Upper lobe of right lung (tissue), 1 donor: ENCODE measurements around the gene RASA1. TPM values are rescaled to one million over a fixed set of nuclear protein-coding genes. Genes with fewer than 3 reads are reported as not detected.

Experiments used
- ATAC-seq: fragments of 200-7000 bp; cut with Tn5 transposase; one replicate; pipeline ENCODE4 v1.9.1; 2020; ENCODE audit warnings: mild to moderate bottlenecking, moderate library complexity
- DNase-seq: peaks from one replicate; pipeline ENCODE4 v3.0.0-alpha.2; 2020
- H3K27ac ChIP-seq: fragments of 200-600 bp; one replicate; pipeline ENCODE4 v1.8.0; 2022
- H3K27me3 ChIP-seq: fragments of 200-600 bp; one replicate; pipeline ENCODE4 v1.8.0; 2022; ENCODE audit warnings: mild to moderate bottlenecking
- H3K36me3 ChIP-seq: fragments of 200-600 bp; one replicate; pipeline ENCODE4 v1.8.0; 2022
- H3K4me1 ChIP-seq: fragments of 200-600 bp; one replicate; pipeline ENCODE4 v1.8.0; 2022
- H3K4me3 ChIP-seq: fragments of 200-600 bp; one replicate; pipeline ENCODE4 v1.8.0; 2022; ENCODE audit warnings: mild to moderate bottlenecking
- H3K9me3 ChIP-seq: fragments of 200-600 bp; one replicate; pipeline ENCODE4 v1.8.0; 2022
- intact Hi-C: fragments of 100-400 bp; cut with DNase I; formaldehyde crosslinking; loops from one replicate; pipeline ENCODE4 v1.11.0; 2022
- total RNA-seq: library from RNA; stranded (reverse); fragmentation: NEBNext Ultra II Directional; extraction: Animal tissue kit (Norgen Biotek cat#: 25700); gene quantifications from one replicate; pipeline ENCODE4 v1.2.1, GENCODE V29; 2021
- TF ChIP-seq, protein P1 (sequence below): fragments of 200-600 bp; IDR thresholded peaks from one replicate; pipeline ENCODE4 v1.8.0; 2022; ENCODE audit warnings: antibody characterized with exemption
- donor health status: DM: no; HTN: yes; CAD: no; lungs with severe emphysema.

Gene RASA1
- total RNA-seq, 1 donor from 2014 or later: 28.5 TPM

DNA sequence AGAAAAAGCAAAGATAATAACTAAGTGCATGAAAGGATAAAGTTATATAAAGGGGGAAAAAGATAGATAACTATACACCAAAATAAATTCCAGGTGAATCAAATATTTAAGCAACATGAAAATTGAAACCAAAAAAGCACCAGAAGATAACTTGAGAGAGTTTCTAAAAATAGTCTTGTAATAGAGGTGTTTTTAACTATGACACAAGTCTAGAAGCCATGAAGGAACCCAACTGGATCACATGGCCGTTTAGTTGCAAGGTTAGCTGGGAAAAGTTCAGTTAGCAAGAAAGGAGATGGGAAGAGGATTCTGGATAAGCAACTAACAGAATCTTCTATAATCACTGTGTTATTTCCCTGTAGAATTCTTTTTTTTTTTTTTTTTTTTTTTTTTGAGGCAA lies 9.2 kb upstream of the RASA1 start:
- H3K4me3 ChIP-seq: no peak overlapping the region
- DNase-seq (no peak), ATAC-seq (no peak)
- no peaks in the 10 kb centered on the region for H3K27me3 ChIP-seq
- intact Hi-C loops: no loop called here
- no peaks in the 10 kb centered on the region for H3K4me1 ChIP-seq
- TF ChIP-seq, protein P1, sequence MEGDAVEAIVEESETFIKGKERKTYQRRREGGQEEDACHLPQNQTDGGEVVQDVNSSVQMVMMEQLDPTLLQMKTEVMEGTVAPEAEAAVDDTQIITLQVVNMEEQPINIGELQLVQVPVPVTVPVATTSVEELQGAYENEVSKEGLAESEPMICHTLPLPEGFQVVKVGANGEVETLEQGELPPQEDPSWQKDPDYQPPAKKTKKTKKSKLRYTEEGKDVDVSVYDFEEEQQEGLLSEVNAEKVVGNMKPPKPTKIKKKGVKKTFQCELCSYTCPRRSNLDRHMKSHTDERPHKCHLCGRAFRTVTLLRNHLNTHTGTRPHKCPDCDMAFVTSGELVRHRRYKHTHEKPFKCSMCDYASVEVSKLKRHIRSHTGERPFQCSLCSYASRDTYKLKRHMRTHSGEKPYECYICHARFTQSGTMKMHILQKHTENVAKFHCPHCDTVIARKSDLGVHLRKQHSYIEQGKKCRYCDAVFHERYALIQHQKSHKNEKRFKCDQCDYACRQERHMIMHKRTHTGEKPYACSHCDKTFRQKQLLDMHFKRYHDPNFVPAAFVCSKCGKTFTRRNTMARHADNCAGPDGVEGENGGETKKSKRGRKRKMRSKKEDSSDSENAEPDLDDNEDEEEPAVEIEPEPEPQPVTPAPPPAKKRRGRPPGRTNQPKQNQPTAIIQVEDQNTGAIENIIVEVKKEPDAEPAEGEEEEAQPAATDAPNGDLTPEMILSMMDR: no peak
- H3K27ac ChIP-seq: no peak overlapping the region
- no peaks in the 10 kb centered on the region for H3K9me3 ChIP-seq
- H3K36me3 ChIP-seq: no peaks in the 10 kb centered on the region

DNA sequence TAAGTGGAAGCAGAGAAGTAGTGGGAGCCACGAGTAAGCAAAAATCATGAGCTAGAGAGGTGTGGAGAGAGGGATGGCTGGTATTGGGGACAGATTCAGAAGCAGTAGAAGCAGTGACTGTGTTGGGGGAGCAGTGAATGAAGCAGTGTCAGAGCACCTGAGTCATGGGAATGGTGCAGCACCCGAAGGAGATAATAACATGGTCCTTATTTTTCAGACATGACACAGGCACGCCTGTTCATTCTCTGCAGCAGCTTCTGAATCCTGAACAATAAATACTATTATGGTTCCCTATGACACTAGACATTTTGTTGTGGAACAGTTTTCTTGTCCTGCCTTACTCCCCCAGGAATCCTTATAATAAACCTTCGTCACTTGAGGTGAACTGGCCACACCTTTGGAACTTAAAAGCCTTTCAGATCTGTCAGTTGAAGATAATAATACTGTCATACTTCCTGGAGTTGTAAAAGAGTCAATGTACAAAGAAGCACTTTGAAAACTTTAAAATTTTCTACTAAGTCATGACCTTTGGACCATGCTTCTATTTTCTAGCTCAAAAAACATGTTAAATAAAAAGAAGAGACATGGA lies 7.0 kb upstream of the RASA1 start:
- ATAC-seq (no peak), DNase-seq (no peak)
- Histone ChIP-seq H3K4me1 (no peaks in the 10 kb centered on the region), H3K4me3 (no peak overlapping the region), H3K36me3 (no peaks in the 10 kb centered on the region), H3K27ac (no peak overlapping the region), H3K9me3 (no peaks in the 10 kb centered on the region), H3K27me3 (no peaks in the 10 kb centered on the region)
- TF ChIP-seq, protein P1: no peak
- intact Hi-C loops: no loop called here

DNA sequence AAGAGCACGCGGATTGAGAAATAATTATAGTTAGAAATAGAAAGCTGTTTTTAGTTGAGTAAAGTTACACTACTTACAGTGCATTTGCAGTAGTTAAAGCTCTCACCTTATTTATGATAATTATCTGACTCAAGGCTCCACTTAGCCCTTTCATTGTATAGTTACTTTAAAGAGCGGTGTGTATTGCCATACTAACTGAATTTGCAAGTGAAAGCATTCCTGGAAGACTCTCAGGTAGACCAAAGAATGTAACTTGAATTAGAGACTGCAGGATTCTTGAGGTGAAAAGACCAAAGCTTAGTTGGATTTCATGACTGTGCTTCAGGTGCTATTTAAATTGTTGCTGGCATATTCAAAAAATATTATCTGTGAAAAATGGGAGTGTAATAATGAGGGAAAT lies 4.2 kb upstream of the RASA1 start:
- Histone ChIP-seq H3K36me3 (no peaks in the 10 kb centered on the region), H3K27ac (no peak overlapping the region), H3K4me1 (no peaks in the 10 kb centered on the region), H3K4me3 (no peak overlapping the region), H3K27me3 (no peaks in the 10 kb centered on the region), H3K9me3 (no peaks in the 10 kb centered on the region)
- intact Hi-C loops: no loop called here
- TF ChIP-seq, protein P1: no peak
- ATAC-seq: no peak
- DNase-seq: no peak

DNA sequence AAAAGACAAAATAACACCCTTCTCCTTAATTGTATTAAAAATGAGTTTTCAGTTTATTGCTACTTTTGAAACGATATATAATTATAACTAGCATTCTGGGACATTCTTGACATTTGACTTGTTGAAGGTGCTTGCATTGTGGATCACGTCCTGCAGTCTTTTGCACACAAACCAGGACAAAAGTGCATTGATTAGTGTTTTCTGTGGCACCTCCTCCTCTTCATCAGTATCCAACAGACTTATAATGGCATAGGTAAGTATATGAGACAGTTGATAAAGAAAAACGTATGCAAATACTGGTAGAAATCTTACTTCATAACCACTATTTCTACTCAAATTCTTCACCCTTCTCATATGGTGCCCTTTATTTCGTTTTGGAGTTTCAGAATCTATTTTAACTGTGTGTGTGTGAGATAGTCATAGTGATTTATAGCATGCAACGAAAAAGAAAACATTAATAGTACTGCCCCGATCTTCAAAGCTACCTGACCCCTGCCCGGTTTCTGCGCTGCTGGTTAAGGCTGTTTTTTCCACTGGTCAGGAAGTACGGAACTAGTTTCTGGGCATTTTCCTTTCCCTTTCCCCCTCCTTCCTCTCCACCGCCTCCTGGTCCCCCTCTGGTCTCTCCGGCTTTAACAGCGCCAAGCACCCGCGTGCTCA lies 639 bp upstream of the RASA1 start:
- peaks cover 10% of the 10 kb centered on the region for H3K4me1 ChIP-seq
- no peaks in the 10 kb centered on the region for H3K9me3 ChIP-seq
- H3K27ac ChIP-seq: peak overlapping the region; percentile 87
- ATAC-seq: no peak
- H3K36me3 ChIP-seq: no peaks in the 10 kb centered on the region
- intact Hi-C loops: no loop called here
- no peaks in the 10 kb centered on the region for H3K27me3 ChIP-seq
- H3K4me3 ChIP-seq: peak overlapping the region; percentile 81
- DNase-seq: no peak
- TF ChIP-seq, protein P1: no peak

DNA sequence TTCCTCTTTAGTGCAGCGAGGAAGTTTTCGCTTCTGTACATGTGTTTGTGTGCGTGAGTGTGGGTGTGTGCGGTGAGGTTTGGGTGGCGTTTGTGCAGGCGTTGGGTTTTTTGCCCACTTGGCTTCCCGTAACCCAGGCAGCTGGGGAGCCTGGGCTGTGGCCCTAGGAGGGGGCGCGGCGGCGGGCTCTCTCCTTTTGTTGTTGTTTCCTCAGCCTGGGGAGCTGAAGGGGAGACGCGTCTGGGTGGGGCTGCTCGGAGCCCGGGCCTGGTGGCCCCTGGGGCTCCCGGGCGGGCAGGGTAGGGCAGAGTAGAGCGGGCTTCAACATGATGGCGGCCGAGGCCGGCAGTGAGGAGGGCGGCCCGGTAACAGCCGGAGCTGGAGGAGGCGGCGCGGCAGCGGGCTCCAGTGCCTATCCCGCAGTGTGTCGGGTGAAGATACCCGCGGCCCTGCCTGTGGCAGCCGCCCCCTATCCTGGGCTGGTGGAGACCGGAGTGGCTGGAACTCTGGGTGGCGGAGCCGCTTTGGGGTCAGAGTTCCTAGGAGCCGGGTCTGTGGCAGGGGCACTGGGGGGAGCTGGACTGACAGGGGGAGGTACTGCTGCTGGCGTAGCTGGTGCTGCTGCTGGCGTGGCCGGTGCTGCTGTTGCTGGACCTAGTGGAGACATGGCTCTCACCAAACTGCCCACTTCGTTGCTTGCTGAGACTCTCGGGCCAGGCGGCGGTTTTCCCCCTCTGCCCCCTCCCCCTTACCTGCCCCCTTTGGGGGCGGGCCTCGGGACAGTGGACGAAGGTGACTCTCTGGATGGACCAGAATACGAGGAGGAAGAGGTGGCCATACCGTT lies 665 bp downstream of the RASA1 start:
- Histone ChIP-seq H3K4me1 (peaks cover 14% of the 10 kb centered on the region), H3K27ac (peak overlapping the region; percentile 87), H3K36me3 (no peaks in the 10 kb centered on the region), H3K4me3 (peak overlapping the region; percentile 81), H3K27me3 (no peaks in the 10 kb centered on the region), H3K9me3 (no peaks in the 10 kb centered on the region)
- intact Hi-C loops: no loop called here
- TF ChIP-seq, protein P1: no peak
- DNase-seq (peak; percentile 80), ATAC-seq (peak; percentile 78)
